ENCODE results near the gene SNTA1. TPM values are rescaled to one million over a fixed set of nuclear protein-coding genes. Genes with fewer than 3 reads are reported as not detected.

SNTA1 gene
- total and polyA plus RNA-seq, 9 of the 15 experiments (the other 6 are each of a cell fraction or from before 2014, with no cell fraction given), result 1.2 to 40.8 (median 20.3) TPM

- TF ChIP-seq SFPQ (IDR thresholded peaks at IDR 0.05; ENCODE audit: low read depth, low read length), result no peak
- TF ChIP-seq SETDB1 (IDR thresholded peaks at IDR 0.05; ENCODE audit: low read length), result no peak
- TF ChIP-seq TCF7 (IDR thresholded peaks at IDR 0.05; ENCODE audit: borderline replicate concordance), result no peak
- no peak for TF ChIP-seq ZBTB7A (IDR thresholded peaks at IDR 0.05; ENCODE audit: borderline replicate concordance, control insufficient read depth, low read depth, low read length)
- TF ChIP-seq ZNF75A (CRISPR knock-in tag; IDR thresholded peaks at IDR 0.05), result no peak
- TF ChIP-seq RBBP5 (IDR thresholded peaks at IDR 0.05; ENCODE audit: borderline replicate concordance, insufficient read depth, low read length, poor library complexity, severe bottlenecking), result peak; percentile 23
- no peak for TF ChIP-seq ZNF146 (CRISPR knock-in tag; IDR thresholded peaks at IDR 0.05; ENCODE audit: unreplicated experiment)
- TF ChIP-seq ARID2 (IDR thresholded peaks at IDR 0.05), result no peak
Measured at GRCh38 chr20:33419140-33419974, 24.2 kb downstream of the SNTA1 start (continued).
